ENCODE results near the gene HDAC11. TPM values are rescaled to one million over a fixed set of nuclear protein-coding genes. Genes with fewer than 3 reads are reported as not detected.
"Not testable (repeated sequence)": the region's sequence is repeated elsewhere in the genome, so short reads cannot be mapped to it uniquely, and the experiment has no call there.

Gene HDAC11
- total RNA-seq, 4 donors from 2014 or later = 15.8 to 41.0 (median 32.2) TPM

GRCh38 chr3:13518516-13518953 is 38.4 kb downstream of the HDAC11 start:
- intact Hi-C loops (cut with DNase I) = no loop called here
- H3K4me3 ChIP-seq = no peak overlapping the region
- 71% methylated on average over 11 of the region's 15 CpGs for WGBS
- no peak for DNase-seq (ENCODE audit: extremely low spot score)
- no peaks in the 10 kb centered on the region for H3K9me3 ChIP-seq
- TF ChIP-seq EP300 (IDR thresholded peaks at IDR 0.05) (no peak), POLR2AphosphoS5 (IDR thresholded peaks at IDR 0.05) (no peak)
- peaks cover 34 to 42% (median 39%) of the 10 kb centered on the region in 4 donors for H3K4me1 ChIP-seq
- H3K27me3 ChIP-seq = peaks cover 0 to 17% (median 0%) of the 10 kb centered on the region in 4 donors
- peak overlapping the region; percentile 45 to 60 (median 52) for H3K27ac ChIP-seq (replicated peaks in 1 of 4)
- H3K36me3 ChIP-seq = no peaks in the 10 kb centered on the region

GRCh38 chr3:13519006-13519791 is 39.1 kb downstream of the HDAC11 start:
- H3K4me3 ChIP-seq = no peak overlapping the region
- DNase-seq (ENCODE audit: extremely low spot score) = no peak
- WGBS = 79% methylated on average over 10 of the region's 19 CpGs
- intact Hi-C loops (cut with DNase I) = no loop called here
- H3K27me3 ChIP-seq = peaks cover 0 to 17% (median 0%) of the 10 kb centered on the region in 4 donors
- no peak for TF ChIP-seq POLR2AphosphoS5 (IDR thresholded peaks at IDR 0.05)
- no peak for TF ChIP-seq EP300 (IDR thresholded peaks at IDR 0.05)
- TF ChIP-seq CTCF (IDR thresholded peaks at IDR 0.05) = no peak
- no peak for TF ChIP-seq POLR2A (IDR thresholded peaks at IDR 0.05; ENCODE audit: low read depth)
- no peaks in the 10 kb centered on the region for H3K9me3 ChIP-seq
- H3K27ac ChIP-seq (replicated peaks in 1 of 4) = peak overlapping the region; percentile 45 to 60 (median 52)
- H3K4me1 ChIP-seq = peaks cover 34 to 42% (median 39%) of the 10 kb centered on the region in 4 donors
- no peaks in the 10 kb centered on the region for H3K36me3 ChIP-seq

GRCh38 chr3:13520326-13520880 is 40.3 kb downstream of the HDAC11 start:
- no peak for DNase-seq (ENCODE audit: extremely low spot score)
- TF ChIP-seq POLR2A (IDR thresholded peaks at IDR 0.05; ENCODE audit: low read depth) (no peak), CTCF (IDR thresholded peaks at IDR 0.05) (no peak), EP300 (IDR thresholded peaks at IDR 0.05) (no peak), POLR2AphosphoS5 (IDR thresholded peaks at IDR 0.05) (no peak)
- no peaks in the 10 kb centered on the region for H3K36me3 ChIP-seq
- H3K4me3 ChIP-seq = no peak overlapping the region
- intact Hi-C loops (cut with DNase I) = no loop called here
- 93% methylated on average over 6 of the region's 9 CpGs for WGBS
- no peaks in the 10 kb centered on the region for H3K9me3 ChIP-seq
- H3K4me1 ChIP-seq = peaks cover 34 to 42% (median 39%) of the 10 kb centered on the region in 4 donors
- H3K27me3 ChIP-seq = peaks cover 0 to 17% (median 0%) of the 10 kb centered on the region in 4 donors
- H3K27ac ChIP-seq (replicated peaks in 1 of 4) = no peak overlapping the region

GRCh38 chr3:13521309-13521708 is 41.2 kb downstream of the HDAC11 start:
- H3K9me3 ChIP-seq = no peaks in the 10 kb centered on the region
- intact Hi-C loops (cut with DNase I) = no loop called here
- H3K27ac ChIP-seq (replicated peaks in 1 of 4) = no peak overlapping the region
- WGBS = 61% methylated on average over 6 of the region's 6 CpGs
- no peak overlapping the region for H3K4me3 ChIP-seq
- peaks cover 0 to 15% (median 0%) of the 10 kb centered on the region in 4 donors for H3K27me3 ChIP-seq
- no peak for TF ChIP-seq POLR2A (IDR thresholded peaks at IDR 0.05; ENCODE audit: low read depth)
- no peak for TF ChIP-seq POLR2AphosphoS5 (IDR thresholded peaks at IDR 0.05)
- no peak for TF ChIP-seq CTCF (IDR thresholded peaks at IDR 0.05)
- TF ChIP-seq EP300 (IDR thresholded peaks at IDR 0.05) = no peak
- H3K4me1 ChIP-seq = peaks cover 34 to 40% (median 38%) of the 10 kb centered on the region in 4 donors
- no peaks in the 10 kb centered on the region for H3K36me3 ChIP-seq
- DNase-seq (ENCODE audit: extremely low spot score) = no peak

GRCh38 chr3:13521749-13522148 is 41.6 kb downstream of the HDAC11 start:
- H3K4me3 ChIP-seq; H3K9me3 ChIP-seq; intact Hi-C loops (cut with DNase I); H3K36me3 ChIP-seq; DNase-seq (ENCODE audit: extremely low spot score); H3K27ac ChIP-seq (replicated peaks in 1 of 4): not testable (repeated sequence)
- H3K27me3 ChIP-seq = peaks cover 0 to 11% (median 0%) of the 10 kb centered on the region in 4 donors
- WGBS = 96% methylated on average over 2 of the region's 2 CpGs
- peaks cover 34 to 40% (median 37%) of the 10 kb centered on the region in 4 donors for H3K4me1 ChIP-seq
